Mucosa of gallbladder (tissue), 1 donor: ENCODE results near the gene PDE2A. TPM values are rescaled to one million over a fixed set of nuclear protein-coding genes. Genes with fewer than 3 reads are reported as not detected.

Source experiments
- DNase-seq: peaks from one replicate; pipeline ENCODE4 v3.0.0-alpha.2; 2020; ENCODE audit warnings: low spot score
- total RNA-seq: library from RNA; stranded (reverse); gene quantifications from one replicate; pipeline ENCODE4 v1.2.1, GENCODE V29; 2021
- donor health status: DM: no; HTN: no; CAD: no.

Gene PDE2A
- total RNA-seq, 1 donor from 2014 or later, result 23.7 TPM

GRCh38 chr11:72591023-72591422 lies 83.2 kb downstream of the PDE2A start:
- DNase-seq, result no peak

- no peak for DNase-seq
Measured at GRCh38 chr11:72589802-72590761, 84.1 kb downstream of the PDE2A start.

GRCh38 chr11:72588421-72589410 lies 85.5 kb downstream of the PDE2A start:
- no peak for DNase-seq

DNA sequence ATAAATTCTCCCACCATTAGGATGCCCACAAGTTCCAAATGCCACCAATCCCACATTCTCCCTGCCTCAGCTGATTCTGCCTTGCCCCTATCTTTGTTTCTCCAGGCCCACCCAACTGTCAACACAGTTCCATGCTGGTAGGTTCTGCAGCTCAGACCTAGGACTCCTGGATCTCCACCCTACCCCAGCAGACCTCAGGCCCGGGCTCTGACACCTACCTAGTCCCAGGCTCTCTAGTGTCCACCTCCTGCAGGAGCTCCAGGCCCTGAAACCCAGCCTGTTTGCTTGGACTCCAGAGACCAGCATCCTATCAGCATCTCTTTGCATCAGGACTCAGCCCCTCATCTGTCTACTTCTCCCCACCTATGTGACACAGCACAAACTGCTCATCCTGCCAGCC lies 86.5 kb downstream of the PDE2A start:
- DNase-seq, result no peak

DNA sequence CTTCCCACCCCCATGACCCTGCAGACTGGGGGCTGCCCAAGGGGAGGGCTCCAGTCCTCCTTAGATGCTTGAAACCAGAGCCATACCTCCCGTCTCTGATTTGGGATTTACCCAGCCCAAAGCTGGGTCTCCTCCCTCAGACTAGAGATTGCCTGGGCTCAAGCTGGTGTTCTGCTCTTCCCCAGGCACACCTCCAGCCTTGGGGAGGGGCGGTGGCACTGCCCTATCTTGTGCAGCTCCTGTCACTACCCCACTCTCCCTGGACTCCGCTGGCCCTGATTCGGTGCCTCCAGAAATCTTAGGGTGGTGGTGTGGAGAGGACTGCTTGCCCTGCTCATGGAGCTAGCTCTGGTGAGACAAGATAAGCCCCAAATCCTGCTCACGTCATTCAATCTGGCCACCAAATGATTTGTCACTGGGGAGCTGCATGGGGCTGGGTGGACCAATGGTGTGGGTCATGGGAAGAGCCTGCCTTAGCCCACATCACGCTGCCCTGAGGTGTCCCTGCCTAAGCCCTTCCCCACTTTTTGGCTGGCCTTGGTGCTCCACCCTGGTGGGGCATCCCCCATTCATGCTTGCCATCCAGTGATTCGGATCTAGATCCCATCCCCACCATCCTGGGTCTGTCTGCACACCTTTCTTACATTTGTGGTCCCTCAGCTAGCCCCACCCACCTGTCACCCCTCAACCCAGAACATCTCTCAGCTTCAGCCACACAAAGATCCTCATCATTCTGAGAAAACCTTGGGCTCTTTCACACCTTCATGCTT lies 87.7 kb downstream of the PDE2A start:
- no peak for DNase-seq

DNA sequence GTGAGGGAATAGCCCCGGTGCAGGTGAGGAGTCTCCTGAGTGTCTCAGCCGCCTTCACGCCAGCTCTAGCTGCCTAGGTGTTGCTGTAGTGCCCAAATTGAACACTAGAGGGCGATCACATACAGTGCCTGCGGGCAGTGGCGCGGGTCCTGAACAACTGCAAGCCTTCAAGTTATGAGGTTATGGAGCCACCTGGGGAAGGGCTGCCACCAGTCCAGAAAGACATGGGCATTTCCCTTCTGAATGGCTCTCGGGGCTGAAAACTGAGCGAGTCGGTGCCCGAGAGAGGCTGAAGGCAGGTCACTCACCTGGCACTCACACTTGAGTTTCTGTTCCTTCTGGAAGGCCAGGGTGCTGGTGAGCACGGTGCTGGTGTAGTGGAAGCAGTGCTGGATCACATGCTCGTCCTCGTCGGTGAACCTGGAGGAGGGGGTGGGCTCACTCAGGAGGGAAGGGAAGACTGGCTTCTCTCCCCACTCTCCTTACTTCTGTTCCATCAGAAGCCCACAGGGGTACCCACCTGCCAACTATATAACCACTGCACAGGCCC lies 88.4 kb downstream of the PDE2A start:
- peak; percentile 65 for DNase-seq

DNA sequence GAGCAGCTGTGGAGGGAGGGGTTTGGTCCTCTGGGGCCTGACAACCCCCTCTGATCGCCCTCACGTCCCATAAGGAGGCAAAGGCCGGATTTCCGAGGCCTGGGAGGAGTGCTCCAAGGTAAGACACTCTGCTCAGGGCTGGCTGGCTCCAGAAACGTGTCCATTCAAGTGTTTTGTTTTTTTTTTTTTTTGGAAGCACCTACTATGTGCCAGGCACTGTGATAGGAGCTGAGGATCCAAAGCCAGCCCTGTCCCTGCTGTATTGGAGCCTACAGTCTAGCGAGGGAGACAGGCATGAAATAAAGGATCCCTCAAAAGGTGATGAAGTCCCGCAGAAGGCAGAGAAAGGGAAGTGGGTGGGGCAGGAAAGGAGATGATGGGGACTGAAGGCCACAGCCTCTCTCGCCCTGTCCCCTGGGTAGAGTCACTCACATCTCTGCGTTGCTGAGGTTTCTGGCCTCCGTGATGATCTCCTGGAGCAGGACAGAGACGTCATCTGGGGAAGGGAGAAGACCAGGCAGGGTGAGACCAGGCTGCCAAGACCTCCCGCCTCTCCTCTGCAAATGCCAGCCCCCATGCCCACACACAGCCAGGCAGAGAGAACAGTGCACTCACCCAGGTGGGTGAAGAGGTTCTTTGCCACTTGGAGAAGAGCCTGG lies 89.2 kb downstream of the PDE2A start:
- DNase-seq, result no peak

DNA sequence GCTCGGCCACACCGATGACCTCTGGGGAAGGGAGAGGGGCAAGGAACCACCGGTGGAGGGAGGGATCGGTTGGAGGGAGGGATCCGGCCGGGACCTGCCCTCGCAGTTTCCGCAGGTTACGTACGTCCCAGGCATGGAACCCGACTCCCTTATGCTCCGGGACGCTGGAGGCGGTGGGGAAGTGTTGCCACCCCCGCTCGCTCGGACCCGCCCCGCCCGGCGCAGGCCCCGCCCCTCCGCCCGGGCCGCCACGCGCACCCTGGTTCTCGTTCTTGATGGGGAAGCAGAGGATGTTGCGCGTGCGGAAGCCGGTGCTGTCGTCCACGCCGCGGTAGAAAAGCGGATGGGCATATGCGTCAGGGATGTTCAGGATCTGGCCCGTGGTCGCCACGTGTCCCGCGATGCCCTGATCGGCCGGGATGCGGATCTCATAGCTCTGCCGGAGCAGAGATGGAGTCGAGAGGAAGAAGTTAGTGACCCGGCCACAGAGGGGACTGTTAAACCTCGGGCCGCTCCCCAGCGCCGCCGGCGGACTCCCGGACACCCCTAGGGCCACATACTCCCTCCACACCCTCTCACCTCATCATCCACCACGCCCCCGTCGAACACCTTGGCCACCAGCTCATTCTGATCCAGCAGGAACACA lies 89.8 kb downstream of the PDE2A start:
- peak; percentile 64 for DNase-seq

DNA sequence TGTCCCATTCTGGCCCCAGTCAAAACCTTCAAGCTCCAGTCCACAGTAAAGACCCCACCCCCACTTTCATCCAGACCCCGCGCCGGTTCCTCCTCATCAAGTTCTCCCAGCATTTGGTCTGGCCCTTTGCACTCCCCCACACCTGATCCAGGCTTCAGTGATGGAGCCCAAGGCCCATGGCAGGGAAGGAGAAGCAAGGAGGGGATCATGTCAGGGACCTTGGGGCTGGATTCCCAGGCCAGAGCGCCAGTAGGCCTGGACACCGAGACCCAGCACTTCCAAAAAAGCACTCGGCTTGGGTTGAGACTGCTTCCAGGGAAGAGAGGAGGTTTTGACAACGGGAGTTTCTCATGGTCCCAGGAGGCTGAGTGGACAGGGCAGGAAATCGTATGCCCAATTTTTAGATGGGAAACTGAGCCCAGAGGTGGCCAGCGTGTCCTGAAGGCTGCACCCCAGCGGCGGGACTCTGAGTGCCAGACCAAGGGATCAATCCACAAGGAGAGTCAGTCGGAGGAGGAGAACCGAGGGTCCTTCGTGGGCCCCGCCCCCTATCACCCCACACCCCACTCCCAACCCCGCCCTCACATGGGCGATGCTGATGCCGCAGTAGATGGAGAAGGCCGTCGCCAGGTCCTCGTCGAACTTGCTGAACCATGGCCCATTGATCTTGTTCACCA lies 90.5 kb downstream of the PDE2A start:
- DNase-seq, result no peak

DNA sequence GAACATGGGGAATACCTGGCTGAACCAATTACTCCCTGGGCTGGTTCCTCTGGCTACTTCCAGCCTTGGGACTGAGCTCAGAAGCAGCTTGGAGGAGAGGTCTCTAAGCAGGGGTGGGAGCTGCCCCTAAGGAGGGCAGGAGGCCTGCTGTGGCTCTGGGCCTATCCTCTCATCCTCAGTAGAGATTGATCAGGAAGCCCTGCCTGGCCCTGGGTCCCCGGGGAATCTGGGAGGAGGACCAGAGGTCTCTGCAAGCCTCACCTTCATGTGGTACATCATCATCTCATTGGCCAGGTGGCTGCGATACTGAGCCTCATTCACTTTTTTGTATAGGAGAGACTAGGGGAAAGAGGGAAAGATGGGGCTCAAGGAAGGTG lies 91.1 kb downstream of the PDE2A start:
- no peak for DNase-seq

- no peak for DNase-seq
Measured at GRCh38 chr11:72582206-72583176, 91.7 kb downstream of the PDE2A start.

DNA sequence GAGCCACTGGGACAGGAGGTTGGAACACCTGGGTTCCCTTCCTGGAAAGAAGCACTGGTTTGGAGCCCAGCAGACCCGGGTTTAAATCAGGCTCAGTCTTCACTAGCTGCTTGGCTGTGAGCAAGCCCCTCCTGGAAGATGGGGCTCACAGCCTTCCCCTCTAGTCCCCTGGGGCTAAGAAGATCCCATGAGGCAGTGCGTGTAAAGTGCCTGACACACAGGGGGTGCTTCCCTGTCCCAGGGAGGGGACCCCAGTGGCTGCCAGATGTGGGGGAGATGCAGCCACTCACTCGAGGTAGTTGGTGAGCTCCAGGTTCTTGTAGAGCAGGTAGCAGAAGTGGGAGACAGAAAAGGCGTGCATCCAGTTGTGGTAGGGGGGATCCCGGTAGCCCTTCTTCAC lies 93.2 kb downstream of the PDE2A start:
- no peak for DNase-seq

- no peak for DNase-seq
Measured at GRCh38 chr11:72580642-72580950, 93.6 kb downstream of the PDE2A start.

- no peak for DNase-seq
Measured at GRCh38 chr11:72579816-72580641, 94.2 kb downstream of the PDE2A start.

- DNase-seq, result no peak
Measured at GRCh38 chr11:72578991-72579815, 95.0 kb downstream of the PDE2A start.

- DNase-seq, result no peak
Measured at GRCh38 chr11:72578566-72578965, 95.7 kb downstream of the PDE2A start.

- no peak for DNase-seq
Measured at GRCh38 chr11:72578051-72578450, 96.2 kb downstream of the PDE2A start.
